Bronchial epithelial cell (primary cell): Measurements from ENCODE around the gene FBF1. TPM values are rescaled to one million over a fixed set of nuclear protein-coding genes. Genes with fewer than 3 reads are reported as not detected.
"Not testable (repeated sequence)": the region's sequence is repeated elsewhere in the genome, so short reads cannot be mapped to it uniquely, and the experiment has no call there.

Experiments
- DNase-seq: peaks from one replicate; pipeline ENCODE4 v3.0.0-alpha.2; 2010; ENCODE audit warnings: low read depth
- FAIRE-seq: peaks from 2 replicates; lab custom pipeline; 2011; peaks lifted over from hg19 to GRCh38; lab: Jason Lieb, UNC
- H3K27me3 ChIP-seq: 2 replicates; pipeline ENCODE4 v1.5.1; 2011; ENCODE audit warnings: low read length; ENCODE audit not compliant: control insufficient read depth, insufficient read depth
- H3K36me3 ChIP-seq: 2 replicates; pipeline ENCODE4 v1.5.1; 2011; ENCODE audit warnings: low read length; ENCODE audit not compliant: control insufficient read depth, insufficient read depth
- H3K4me3 ChIP-seq: 2 replicates; pipeline ENCODE4 v1.5.1; 2011; ENCODE audit warnings: mild to moderate bottlenecking, low read depth, low read length, control low read depth
- total RNA-seq: library from RNA; depleted of rRNA; stranded (reverse); fragments of >200 nt; gene quantifications from 2 replicates; pipeline ENCODE4 v1.2.1, GENCODE V29; 2014
- TF ChIP-seq, protein P1 (sequence below): IDR thresholded peaks from 2 replicates; pipeline ENCODE4 v1.5.1; 2011; ENCODE audit warnings: mild to moderate bottlenecking, moderate library complexity, low read length, control low read depth, inconsistent platforms; ENCODE audit not compliant: insufficient read depth, severe bottlenecking

The FBF1 gene
- total RNA-seq, 1 donor from 2014 or later: 10.5 TPM

- DNase-seq (no peak), FAIRE-seq (no peak)
- Histone ChIP-seq H3K27me3 (no peaks in the 10 kb centered on the region), H3K36me3 (peaks cover 1% of the 10 kb centered on the region), H3K4me3 (no peak overlapping the region)
- TF ChIP-seq, protein P1, sequence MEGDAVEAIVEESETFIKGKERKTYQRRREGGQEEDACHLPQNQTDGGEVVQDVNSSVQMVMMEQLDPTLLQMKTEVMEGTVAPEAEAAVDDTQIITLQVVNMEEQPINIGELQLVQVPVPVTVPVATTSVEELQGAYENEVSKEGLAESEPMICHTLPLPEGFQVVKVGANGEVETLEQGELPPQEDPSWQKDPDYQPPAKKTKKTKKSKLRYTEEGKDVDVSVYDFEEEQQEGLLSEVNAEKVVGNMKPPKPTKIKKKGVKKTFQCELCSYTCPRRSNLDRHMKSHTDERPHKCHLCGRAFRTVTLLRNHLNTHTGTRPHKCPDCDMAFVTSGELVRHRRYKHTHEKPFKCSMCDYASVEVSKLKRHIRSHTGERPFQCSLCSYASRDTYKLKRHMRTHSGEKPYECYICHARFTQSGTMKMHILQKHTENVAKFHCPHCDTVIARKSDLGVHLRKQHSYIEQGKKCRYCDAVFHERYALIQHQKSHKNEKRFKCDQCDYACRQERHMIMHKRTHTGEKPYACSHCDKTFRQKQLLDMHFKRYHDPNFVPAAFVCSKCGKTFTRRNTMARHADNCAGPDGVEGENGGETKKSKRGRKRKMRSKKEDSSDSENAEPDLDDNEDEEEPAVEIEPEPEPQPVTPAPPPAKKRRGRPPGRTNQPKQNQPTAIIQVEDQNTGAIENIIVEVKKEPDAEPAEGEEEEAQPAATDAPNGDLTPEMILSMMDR: no peak
Observed at GRCh38 chr17:75970626-75971025, 29.8 kb upstream of the FBF1 start.

DNA sequence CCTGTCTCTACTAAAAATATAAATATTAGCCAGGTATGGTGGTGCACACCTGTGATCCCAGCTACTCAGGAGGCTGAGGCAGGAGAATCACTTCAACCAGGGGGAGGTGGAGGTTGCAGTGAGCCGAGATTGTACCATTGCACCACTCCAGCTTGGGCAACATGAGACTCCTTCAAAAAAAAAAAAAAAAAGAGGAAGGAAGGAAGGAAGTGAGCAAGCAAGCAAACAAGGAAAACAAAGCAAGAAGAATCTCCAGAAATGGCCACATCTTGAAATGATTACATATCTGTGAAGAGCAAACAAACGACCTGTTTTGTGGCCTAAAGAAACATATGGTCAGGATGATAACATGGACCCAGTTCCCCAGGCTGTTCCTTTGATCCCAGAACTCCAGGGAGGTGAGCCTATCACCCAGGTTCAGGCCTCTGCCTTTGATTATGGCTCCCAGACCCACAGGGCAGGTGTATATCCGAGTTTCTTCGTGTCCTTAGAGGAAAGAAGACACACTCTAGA lies 29.2 kb upstream of the FBF1 start:
- TF ChIP-seq, protein P1: no peak
- no peak overlapping the region for H3K4me3 ChIP-seq
- no peak for DNase-seq
- FAIRE-seq: no peak
- H3K27me3 ChIP-seq: no peaks in the 10 kb centered on the region
- peaks cover 1% of the 10 kb centered on the region for H3K36me3 ChIP-seq

GRCh38 chr17:75969044-75969443 lies 28.2 kb upstream of the FBF1 start:
- H3K4me3 ChIP-seq, FAIRE-seq, DNase-seq, H3K36me3 ChIP-seq, H3K27me3 ChIP-seq: not testable (repeated sequence)

GRCh38 chr17:75965468-75965867 lies 24.6 kb upstream of the FBF1 start:
- DNase-seq (no peak), FAIRE-seq (no peak)
- TF ChIP-seq, protein P1: no peak
- Histone ChIP-seq H3K27me3 (no peaks in the 10 kb centered on the region), H3K36me3 (peaks cover 1% of the 10 kb centered on the region), H3K4me3 (no peak overlapping the region)

DNA sequence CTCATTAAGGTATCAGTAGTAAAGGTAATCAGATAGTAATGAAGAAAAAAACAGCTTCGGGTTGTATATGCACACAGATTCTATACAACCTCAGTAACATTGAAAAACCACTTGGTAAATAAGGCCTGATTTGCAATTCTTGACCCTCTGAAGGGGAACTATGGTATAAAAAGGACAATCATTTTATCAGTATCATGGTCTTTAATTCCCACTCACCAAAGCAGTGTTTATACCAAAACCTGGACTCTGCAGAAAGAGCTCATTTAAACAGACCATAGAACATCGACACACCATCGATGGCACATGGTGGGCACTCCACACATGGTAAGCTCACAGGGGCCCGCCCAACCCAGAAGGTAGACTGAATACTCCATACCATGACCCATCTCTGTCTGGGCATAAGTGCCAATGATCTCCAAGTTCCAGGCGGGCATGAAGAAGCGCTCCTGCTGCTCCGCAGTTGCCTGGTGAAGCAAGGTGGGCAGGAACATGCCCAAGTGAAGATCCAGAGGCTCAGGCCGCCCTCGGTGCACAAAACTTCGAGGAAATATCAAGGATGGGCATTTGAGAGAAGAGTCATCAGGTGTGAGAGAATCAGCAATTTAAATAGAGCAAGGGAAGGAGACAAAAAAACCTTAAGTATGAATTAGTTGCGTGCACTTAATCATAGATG lies 19.1 kb upstream of the FBF1 start:
- Histone ChIP-seq H3K36me3 (peaks cover 8% of the 10 kb centered on the region), H3K27me3 (no peaks in the 10 kb centered on the region), H3K4me3 (no peak overlapping the region)
- FAIRE-seq (no peak), DNase-seq (no peak)
- TF ChIP-seq, protein P1: no peak

DNA sequence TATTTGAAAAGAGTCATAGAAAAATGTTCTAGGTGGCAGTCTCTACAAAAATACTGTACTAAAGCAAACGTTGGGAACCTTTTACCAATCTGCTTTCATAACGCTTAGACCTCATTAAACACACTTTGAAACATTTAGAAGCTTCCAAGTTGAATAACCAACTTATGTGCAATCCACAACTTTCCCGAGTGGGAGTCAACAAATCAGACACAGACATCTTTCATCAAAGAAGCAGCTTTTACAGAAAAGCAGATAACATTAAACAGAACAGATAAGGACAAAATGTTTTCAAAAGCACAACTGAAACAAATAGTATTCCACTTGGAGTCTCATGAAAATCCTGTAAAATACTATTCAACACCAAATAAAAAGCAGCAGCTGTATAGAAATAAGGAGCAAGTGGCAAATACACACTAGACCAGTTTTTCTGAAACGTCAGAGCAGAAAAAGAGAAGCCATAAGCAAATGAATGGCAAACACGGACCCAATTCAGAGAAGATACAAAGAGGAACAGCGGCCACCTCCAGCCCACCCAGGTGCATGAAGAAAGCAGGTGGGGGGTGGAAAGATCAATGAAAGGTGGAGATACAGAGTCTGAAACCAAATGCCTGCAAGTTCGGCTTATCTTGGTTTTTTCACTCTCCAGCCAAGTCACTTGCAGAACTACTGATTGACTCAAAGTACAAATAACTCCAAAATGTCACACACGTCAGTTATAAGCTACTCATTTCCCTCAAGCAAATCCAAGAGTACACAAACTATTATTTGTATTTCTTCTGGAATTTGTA lies 18.4 kb upstream of the FBF1 start:
- Histone ChIP-seq H3K4me3 (no peak overlapping the region), H3K36me3 (peaks cover 8% of the 10 kb centered on the region), H3K27me3 (no peaks in the 10 kb centered on the region)
- TF ChIP-seq, protein P1: no peak
- FAIRE-seq (no peak), DNase-seq (peak; percentile 42)
